Adipose tissue (tissue), 3 donors: ENCODE results near the gene SKA3. TPM values are rescaled to one million over a fixed set of nuclear protein-coding genes. Genes with fewer than 3 reads are reported as not detected.
"Not testable (repeated sequence)": the region's sequence is repeated elsewhere in the genome, so short reads cannot be mapped to it uniquely, and the experiment has no call there.

Source experiments
- H3K27ac ChIP-seq: one replicate; pipeline ENCODE4 v1.5.1; 2013; ENCODE audit warnings: low read depth, low read length
- WGBS, 3 donors: extraction: QIAGEN DNeasy Blood & Tissue Kit; methylation state at CpG; one replicate each; pipeline ENCODE4 v1.1.7; 2013; 5-methylcytosine and 5-hydroxymethylcytosine counted together
- polyA plus RNA-seq, 3 donors: library from polyadenylated mRNA; stranded (reverse); fragments of 200-250 nt; gene quantifications; one replicate each; pipeline ENCODE4 v1.2.3, GENCODE V29; 2013
- donor health status: healthy with polysubstance abuse.
- donor health status: Bipolar disorder and iron deficiency.
- donor health status: healthy.

SKA3 gene
- polyA plus RNA-seq, 3 donors = 0.13 to 0.45 (median 0.16) TPM

GRCh38 chr13:21175656-21176214 lies 617 bp downstream of the SKA3 start:
- 2 to 3% (median 2%) methylated on average over 12 to 13 of the region's 13 CpGs for WGBS, 3 donors
- H3K27ac ChIP-seq = no peak overlapping the region

- H3K27ac ChIP-seq = not testable (repeated sequence)
- 0% methylated on average over 1 of the region's 1 CpG for whole genome bisulfite sequencing, 3 donors
These were observed 2.6 kb downstream of the SKA3 start for GRCh38 chr13:21173767-21174166.

GRCh38 chr13:21171420-21171819 lies 4.9 kb downstream of the SKA3 start:
- 94 to 98% (median 97%) methylated on average over 9 of the region's 9 CpGs for WGBS, 3 donors
- no peak overlapping the region for H3K27ac ChIP-seq

DNA sequence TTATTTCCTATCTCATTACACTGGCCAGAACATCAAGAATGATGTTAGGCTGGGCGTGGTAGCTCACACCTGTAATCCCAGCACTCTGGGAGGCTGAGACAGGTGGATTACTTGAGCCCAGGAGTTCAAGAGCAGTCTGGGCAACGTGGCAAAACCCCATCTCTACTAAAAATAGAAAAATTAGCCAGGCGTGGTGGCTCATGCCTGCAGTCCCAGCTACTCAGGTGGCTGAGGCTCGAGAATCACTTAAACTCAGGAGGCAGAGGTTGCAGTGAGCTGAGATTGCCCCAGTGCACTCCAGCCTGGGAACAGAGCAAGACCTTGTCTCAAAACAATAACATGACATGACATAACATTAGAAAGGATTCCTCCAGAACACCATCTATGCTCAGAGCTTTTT lies 10.7 kb downstream of the SKA3 start:
- H3K27ac ChIP-seq = not testable (repeated sequence)
- 89 to 97% (median 94%) methylated on average over 4 of the region's 4 CpGs for WGBS, 3 donors

- H3K27ac ChIP-seq = no peak overlapping the region
- 82 to 98% (median 96%) methylated on average over 4 of the region's 4 CpGs for WGBS, 3 donors
These were observed 11.7 kb downstream of the SKA3 start for GRCh38 chr13:21164631-21165030.

GRCh38 chr13:21152251-21152899 lies 24.0 kb downstream of the SKA3 start:
- no peak overlapping the region for H3K27ac ChIP-seq

DNA sequence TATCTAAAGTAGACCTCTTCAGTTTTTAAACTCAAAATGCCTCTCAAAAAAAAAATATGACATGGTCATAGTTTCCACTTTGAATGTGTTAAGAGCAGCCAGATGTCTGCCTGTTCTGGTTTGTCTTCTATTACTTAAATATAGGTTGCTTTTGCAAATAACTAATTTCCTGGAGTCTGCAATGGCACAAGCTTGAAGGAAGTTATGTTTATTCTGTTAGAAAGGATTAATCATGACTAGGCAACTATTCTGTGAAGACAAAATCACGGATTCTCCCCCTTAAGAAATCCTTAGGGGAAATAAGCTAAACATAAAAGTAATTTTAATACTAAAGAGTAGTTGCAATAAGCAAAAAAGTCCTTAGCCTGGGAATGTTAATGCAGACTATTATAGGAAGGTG lies 26.3 kb downstream of the SKA3 start:
- WGBS, 3 donors = 36 to 79% (median 54%) methylated on average over 1 of the region's 1 CpG
- no peak overlapping the region for H3K27ac ChIP-seq

More at GRCh38 chr13:21152251-21152899, 24.0 kb downstream of the SKA3 start:
- WGBS, 3 donors = 86 to 91% (median 89%) methylated on average over 8 of the region's 8 CpGs

- 62 to 68% (median 62%) methylated on average over 1 of the region's 1 CpG for WGBS, 3 donors
- H3K27ac ChIP-seq = no peak overlapping the region
These were observed 26.8 kb downstream of the SKA3 start for GRCh38 chr13:21149568-21149967.

DNA sequence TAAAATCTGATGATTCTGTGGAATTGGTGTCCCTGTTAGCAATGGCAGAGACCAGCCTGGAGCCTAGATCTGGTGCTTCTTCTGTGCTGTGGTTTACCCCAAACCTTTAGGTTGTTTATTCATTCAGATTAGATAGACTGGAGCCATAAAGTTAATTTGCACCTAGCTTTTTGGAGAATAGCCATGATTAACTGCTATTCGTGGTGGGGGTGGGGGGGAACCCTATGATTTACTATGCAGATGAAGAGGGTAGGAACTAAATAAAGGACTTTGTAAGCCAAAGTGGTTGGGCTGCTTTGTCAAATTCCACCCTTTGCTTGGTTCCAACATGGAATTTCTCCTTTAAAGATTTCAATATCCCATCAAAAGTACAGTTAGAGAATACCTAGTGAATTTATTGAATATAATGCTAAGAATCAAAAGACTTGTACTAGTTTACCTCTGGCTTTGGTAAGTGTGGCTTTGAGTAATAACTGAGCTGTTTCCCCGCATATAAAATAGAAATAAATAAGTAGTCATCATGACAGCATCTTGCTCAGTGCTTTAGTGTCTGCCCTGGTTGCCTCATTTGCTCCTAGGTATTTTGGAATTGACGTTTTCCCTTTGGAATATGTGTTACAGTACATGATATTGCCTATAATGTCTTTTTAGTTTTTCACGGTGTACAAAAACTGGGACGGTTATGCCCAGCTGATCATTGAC lies 27.6 kb downstream of the SKA3 start:
- 61 to 77% (median 74%) methylated on average over 5 of the region's 5 CpGs for WGBS, 3 donors
- no peak overlapping the region for H3K27ac ChIP-seq

DNA sequence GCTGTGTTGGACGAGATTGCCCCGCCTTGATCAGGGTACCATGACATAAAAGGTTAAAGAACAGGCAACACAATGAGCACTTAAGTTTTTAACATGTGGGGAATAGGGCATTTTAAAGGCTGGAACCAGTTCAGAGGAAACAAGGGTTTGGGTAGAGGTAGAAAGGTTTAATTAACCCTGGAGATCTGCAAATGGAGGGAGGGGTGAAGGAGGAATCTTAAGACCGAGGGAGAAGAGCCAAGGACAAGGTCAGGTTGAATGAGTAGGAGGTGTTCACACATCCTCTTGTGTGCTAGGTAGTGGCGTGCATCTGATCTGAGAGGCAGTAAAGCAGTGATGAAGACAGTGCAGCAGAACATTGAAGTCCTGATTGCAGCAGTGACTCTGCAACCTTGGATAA lies 28.5 kb downstream of the SKA3 start:
- WGBS, 3 donors = 73 to 85% (median 79%) methylated on average over 4 of the region's 4 CpGs
- H3K27ac ChIP-seq = no peak overlapping the region

- H3K27ac ChIP-seq = no peak overlapping the region
- WGBS, 3 donors = 87 to 94% (median 93%) methylated on average over 3 of the region's 3 CpGs
These were observed 33.6 kb downstream of the SKA3 start for GRCh38 chr13:21142766-21143165.

- H3K27ac ChIP-seq = no peak overlapping the region
- 87 to 92% (median 90%) methylated on average over 12 of the region's 12 CpGs for WGBS, 3 donors
These were observed 37.0 kb downstream of the SKA3 start for GRCh38 chr13:21139374-21139773.

DNA sequence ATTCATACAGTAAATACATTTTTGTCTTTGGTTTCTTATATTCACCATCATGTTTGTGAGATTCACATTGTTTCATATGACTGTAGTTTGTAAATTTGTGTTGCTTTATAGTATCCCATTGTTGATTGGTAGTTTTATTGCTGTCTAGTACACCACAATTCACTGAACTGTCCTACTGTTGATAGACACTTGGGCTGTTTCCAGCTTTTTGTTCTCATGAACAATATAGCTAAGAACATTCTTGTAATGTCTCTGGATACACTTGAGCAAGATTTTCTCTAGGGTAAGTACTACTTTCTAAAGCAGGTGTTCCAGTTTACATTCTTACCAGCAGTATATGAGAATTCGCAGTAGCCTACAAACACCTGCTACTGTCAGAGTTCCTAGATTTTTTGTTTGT lies 37.8 kb downstream of the SKA3 start:
- 42 to 91% (median 86%) methylated on average over 1 of the region's 1 CpG for WGBS, 3 donors
- H3K27ac ChIP-seq = no peak overlapping the region

DNA sequence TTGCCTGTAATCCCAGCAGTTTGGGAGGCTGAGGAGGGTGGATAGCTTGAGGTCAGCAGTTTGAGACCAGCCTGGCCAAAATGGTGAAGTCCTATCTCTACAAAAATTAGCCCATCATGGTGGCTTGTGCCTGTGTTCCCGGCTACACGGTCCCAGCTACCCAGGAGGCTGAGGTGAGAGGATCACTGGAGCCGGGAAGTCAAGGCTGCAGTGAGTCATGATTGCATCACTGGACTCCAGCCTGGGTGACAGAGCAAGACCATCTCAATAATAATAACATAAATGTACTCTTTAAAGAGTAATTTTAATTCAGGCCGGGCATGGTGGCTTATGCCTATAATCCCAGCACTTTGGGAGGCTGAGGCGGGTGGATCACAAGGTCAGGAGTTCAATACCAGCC lies 38.7 kb downstream of the SKA3 start:
- H3K27ac ChIP-seq = no peak overlapping the region
- WGBS, 3 donors = 81 to 93% (median 85%) methylated on average over 5 of the region's 5 CpGs

DNA sequence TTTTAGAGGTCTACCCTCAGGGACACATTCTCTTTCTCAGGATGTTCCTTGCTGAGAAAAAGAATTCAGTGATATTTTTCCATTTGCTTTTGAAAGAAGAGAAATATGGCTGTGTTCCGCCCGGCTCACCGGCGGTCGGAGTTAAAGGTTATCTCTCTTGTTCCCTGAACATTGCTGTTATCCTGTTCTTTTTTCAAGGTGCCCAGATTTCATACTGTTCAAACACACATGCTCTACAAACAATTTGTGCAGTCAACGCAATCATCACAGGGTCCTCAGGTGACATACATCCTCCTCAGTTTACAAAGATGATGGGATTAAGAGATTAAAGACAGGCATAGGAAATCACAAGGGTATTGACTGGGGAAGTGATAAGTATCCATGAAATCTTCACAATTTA lies 40.5 kb downstream of the SKA3 start:
- H3K27ac ChIP-seq = not testable (repeated sequence)
- WGBS, 3 donors = 78 to 96% (median 85%) methylated on average over 6 of the region's 6 CpGs

DNA sequence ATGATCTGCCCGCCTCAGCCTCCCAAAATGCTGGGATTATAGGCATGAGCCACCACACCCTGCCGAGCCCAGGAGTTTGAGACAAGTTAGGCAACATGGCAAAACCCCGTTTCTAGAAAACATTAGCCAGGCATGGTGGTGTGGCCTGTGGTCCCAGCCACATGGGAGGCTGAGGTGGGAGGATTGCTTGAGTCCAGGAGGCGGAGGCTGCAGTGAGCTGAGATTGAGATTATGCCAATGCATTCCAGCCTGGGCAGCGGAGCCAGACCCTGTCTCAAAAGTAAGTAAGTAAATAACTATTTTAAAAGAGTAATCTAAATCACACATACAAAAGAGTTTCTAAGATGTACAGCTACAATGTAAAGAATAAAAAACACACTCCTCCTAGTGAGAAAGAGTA lies 41.9 kb downstream of the SKA3 start:
- WGBS, 3 donors = 68 to 74% (median 71%) methylated on average over 5 of the region's 5 CpGs
- H3K27ac ChIP-seq = no peak overlapping the region

DNA sequence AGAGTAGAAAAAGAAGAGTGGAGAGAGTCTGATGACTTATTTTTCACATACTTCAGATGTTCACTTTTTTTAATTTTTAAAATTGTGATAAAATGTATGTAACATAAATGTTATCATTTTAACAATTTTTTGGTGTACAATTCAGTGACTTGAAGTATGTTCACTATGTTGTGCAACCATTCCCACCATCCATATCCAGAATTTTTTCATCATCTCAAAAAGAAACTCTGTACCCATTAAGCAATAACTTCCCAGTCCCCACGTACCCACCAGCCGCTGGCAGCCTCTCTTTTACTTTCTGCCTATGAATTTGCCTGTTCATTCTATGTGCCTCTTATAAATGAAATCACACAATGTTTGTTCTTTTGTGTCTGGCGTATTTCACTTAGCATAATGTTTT lies 43.3 kb downstream of the SKA3 start:
- no peak overlapping the region for H3K27ac ChIP-seq
- 51 to 69% (median 62%) methylated on average over 3 of the region's 3 CpGs for WGBS, 3 donors

DNA sequence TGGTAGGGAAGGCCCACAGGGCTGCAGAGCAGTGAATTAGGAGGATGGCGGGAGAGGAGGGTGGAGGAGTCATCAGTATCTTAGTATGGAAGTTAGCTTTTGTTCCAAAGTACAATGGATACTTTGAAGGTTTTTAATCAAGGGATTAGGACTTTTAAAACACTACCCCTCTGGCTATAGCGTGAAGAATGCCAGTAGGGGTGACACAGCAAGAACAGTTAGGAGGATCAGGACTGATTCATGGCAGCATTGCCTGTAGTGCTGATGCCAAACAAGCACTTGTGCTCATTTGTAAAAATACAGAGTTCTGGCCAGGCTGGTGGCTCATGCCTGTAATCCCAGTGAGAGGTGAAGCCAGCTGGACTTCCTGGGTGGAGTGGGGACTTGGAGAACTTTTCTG lies 46.2 kb downstream of the SKA3 start:
- H3K27ac ChIP-seq = no peak overlapping the region
- WGBS, 3 donors = 83 to 91% (median 88%) methylated on average over 2 of the region's 2 CpGs

DNA sequence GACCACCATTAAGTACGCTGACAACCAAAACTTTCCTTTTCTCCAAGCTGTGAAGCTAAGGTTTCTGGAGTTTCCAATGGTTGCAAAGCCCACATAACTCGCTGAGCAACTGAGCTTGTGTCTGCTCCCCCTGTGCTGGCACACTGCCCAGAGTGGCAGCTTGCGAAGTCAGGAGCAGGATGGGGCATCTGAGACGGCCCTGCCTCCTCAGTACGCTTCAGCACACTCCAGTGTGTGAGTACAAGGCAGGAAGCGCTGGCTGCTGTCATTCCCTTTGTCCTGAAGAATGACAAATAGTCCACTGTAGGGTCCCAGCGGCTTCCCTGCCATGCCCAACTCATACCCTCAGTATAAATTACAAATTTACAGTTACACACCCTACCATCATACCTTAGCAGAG lies 51.5 kb downstream of the SKA3 start:
- WGBS, 3 donors = 21 to 33% (median 27%) methylated on average over 7 of the region's 7 CpGs

DNA sequence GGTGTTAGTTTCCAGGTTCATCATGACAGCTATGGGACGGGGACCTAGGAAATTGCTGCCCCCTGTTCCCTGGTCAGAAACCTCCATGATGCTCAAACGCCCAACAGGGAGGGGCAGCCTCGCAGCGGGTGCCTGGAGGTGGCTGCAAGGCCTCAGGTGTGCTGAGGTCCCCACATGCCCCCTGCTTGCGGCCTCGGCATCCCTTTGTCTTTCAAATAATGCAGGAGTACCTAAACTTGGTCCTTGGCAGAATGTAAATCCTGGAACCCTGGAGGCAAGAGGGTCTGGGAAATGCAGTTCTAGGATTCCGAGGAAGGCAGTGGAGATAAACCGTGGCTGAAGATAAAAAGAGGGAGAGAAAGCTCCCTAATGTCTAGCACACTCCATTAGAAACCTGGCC lies 52.4 kb downstream of the SKA3 start:
- 70 to 85% (median 84%) methylated on average over 8 of the region's 8 CpGs for WGBS, 3 donors
- no peak overlapping the region for H3K27ac ChIP-seq

More for the DNA sequence above, 51.5 kb downstream of the SKA3 start:
- no peak overlapping the region for H3K27ac ChIP-seq
